GM12864 (cell line): ENCODE results near the gene TCTN2.

Source experiments
- DNase-seq: peaks from one replicate; pipeline ENCODE4 v3.0.0-alpha.2; 2011; ENCODE audit warnings: low read depth
- H3K4me3 ChIP-seq: 2 replicates; pipeline ENCODE4 v1.5.1; 2011; ENCODE audit warnings: mild to moderate bottlenecking, low read depth, low read length, control low read depth
- CTCF ChIP-seq: IDR thresholded peaks from 2 replicates; pipeline ENCODE4 v1.5.1; 2011; ENCODE audit warnings: low read depth, mild to moderate bottlenecking, moderate library complexity, low read length, control low read depth, inconsistent platforms; ENCODE audit errors: missing control alignments

Gene TCTN2

GRCh38 chr12:123748661-123749060, 77.7 kb downstream of the TCTN2 start:
- DNase-seq = no peak
- H3K4me3 ChIP-seq = no peak overlapping the region
- TF ChIP-seq CTCF = no peak

GRCh38 chr12:123749355-123749754, 78.4 kb downstream of the TCTN2 start:
- no peak overlapping the region for H3K4me3 ChIP-seq
- no peak for DNase-seq
- no peak for TF ChIP-seq CTCF

GRCh38 chr12:123750159-123750656, 79.3 kb downstream of the TCTN2 start:
- no peak overlapping the region for H3K4me3 ChIP-seq
- DNase-seq = no peak
- TF ChIP-seq CTCF = no peak

GRCh38 chr12:123752046-123752445, 81.1 kb downstream of the TCTN2 start:
- H3K4me3 ChIP-seq = no peak overlapping the region
- no peak for DNase-seq
- no peak for TF ChIP-seq CTCF

- no peak for TF ChIP-seq CTCF
- no peak overlapping the region for H3K4me3 ChIP-seq
- DNase-seq = no peak
Observed at GRCh38 chr12:123754041-123754772, 83.3 kb downstream of the TCTN2 start.

- no peak overlapping the region for H3K4me3 ChIP-seq
- TF ChIP-seq CTCF = no peak
- no peak for DNase-seq
Observed at GRCh38 chr12:123757561-123757960, 86.6 kb downstream of the TCTN2 start.
